HG02943 (cell line): ENCODE measurements around the gene KCNT1.

Experiments
- ATAC-seq: cut with Tn5 transposase; IDR thresholded peaks from one replicate; pipeline ENCODE4 v1.9.1; 2021; ENCODE audit warnings: mild to moderate bottlenecking, low read depth, moderate library complexity; ENCODE audit not compliant: unreplicated experiment

KCNT1 gene

GRCh38 chr9:135719472-135719871 lies 17.5 kb downstream of the KCNT1 start:
- ATAC-seq = no peak

GRCh38 chr9:135722365-135722764 lies 20.4 kb downstream of the KCNT1 start:
- ATAC-seq = no peak

GRCh38 chr9:135724186-135724787 lies 22.3 kb downstream of the KCNT1 start:
- ATAC-seq = no peak

GRCh38 chr9:135726138-135726853 lies 24.3 kb downstream of the KCNT1 start:
- ATAC-seq = no peak

GRCh38 chr9:135727257-135727875 lies 25.4 kb downstream of the KCNT1 start:
- no peak for ATAC-seq

GRCh38 chr9:135728436-135729110 lies 26.6 kb downstream of the KCNT1 start:
- ATAC-seq = no peak

GRCh38 chr9:135729480-135729879 lies 27.5 kb downstream of the KCNT1 start:
- no peak for ATAC-seq

- ATAC-seq = no peak
Observed at GRCh38 chr9:135731454-135731853, 29.5 kb downstream of the KCNT1 start.

GRCh38 chr9:135732569-135733257 lies 30.7 kb downstream of the KCNT1 start:
- no peak for ATAC-seq

GRCh38 chr9:135734616-135735144 lies 32.7 kb downstream of the KCNT1 start:
- ATAC-seq = no peak

GRCh38 chr9:135736272-135736978 lies 34.4 kb downstream of the KCNT1 start:
- no peak for ATAC-seq

GRCh38 chr9:135736979-135737839 lies 35.2 kb downstream of the KCNT1 start:
- ATAC-seq = no peak

GRCh38 chr9:135737840-135738521 lies 36.0 kb downstream of the KCNT1 start:
- no peak for ATAC-seq

GRCh38 chr9:135739271-135740220 lies 37.6 kb downstream of the KCNT1 start:
- ATAC-seq = no peak

GRCh38 chr9:135741276-135742219 lies 39.6 kb downstream of the KCNT1 start:
- ATAC-seq = no peak

GRCh38 chr9:135743021-135743420 lies 41.0 kb downstream of the KCNT1 start:
- no peak for ATAC-seq
